GM19238 (cell line): ENCODE results near the gene CEBPA.

Source experiments
- DNase-seq: peaks from one replicate; pipeline ENCODE4 v3.0.0; 2011; ENCODE audit warnings: low spot score; ENCODE audit not compliant: insufficient read length

CEBPA gene

DNA sequence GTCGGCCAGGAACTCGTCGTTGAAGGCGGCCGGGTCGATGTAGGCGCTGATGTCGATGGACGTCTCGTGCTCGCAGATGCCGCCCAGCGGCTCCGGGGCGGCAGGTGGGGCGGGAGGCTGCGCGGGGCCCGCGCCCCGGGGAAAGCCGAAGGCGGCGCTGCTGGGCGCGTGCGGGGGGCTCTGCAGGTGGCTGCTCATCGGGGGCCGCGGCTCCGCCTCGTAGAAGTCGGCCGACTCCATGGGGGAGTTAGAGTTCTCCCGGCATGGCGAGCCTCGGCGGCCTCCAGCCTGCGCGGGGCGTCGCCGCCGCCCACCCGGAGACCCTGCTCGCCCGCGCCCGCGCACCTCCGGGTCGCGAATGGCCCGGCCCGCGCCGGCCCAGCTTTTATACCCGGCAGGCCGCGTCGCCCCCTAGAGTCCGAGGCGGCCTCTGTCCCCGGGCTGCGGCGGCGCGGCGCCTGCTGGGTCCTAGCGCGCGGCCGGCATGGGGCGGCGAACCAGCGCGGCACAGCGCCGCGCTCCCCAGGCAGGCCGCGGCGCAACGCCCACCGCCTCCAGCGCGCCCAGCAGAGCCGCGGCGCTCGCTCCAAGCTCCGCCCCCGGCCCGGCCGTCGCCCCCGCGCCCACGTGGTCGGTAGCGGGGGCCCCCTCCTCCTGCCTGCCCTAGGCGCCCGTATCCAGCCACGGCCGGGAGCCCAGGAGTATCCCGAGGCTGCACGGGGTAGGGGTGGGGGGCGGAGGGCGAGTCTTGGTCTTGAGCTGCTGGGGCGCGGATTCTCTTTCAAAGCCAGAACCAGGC lies at the start of gene CEBPA:
Gene CEBPA (minus strand): TSS at position 360 of the 799 bp plus-strand sequence. CDS start 120 bp downstream, at position 240.
- DNase-seq = peak; percentile 81

- DNase-seq = no peak
Measured at GRCh38 chr19:33350538-33351309, 48.4 kb upstream of the CEBPA start.

GRCh38 chr19:33349319-33350289 lies 47.3 kb upstream of the CEBPA start:
- no peak for DNase-seq

DNA sequence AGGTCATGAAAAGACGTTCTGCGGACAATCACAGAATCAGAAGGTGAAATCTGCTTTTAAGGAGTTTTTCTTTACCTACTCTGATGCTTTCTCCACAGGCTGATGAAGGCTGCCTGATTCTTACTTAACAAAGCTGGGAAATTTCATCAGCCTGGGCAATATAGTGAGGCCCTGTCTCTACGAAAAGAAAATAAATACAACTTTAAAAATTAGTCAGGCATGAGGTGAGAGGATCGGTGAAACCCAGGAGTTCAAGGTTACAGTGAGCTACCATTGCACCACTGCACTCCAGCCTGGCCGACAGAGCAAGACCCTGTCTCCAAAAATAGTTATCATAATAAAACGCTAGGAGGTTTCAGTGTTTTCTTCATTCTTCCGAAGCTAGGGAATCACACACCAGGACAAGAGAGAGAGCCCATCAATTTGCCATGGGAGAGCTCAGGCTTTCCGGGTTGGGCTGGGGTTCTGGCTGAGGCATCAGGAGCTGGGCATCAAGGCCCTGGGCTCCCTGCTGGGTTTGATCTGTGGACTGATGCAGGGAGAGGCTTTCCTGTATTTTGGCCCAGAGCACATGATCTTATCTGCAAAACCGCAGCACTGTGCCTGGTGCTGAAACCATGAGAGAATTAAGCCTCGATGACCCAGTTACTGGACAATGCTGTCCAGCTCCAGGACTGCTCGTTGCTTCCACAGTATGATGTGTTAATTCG lies 46.1 kb upstream of the CEBPA start:
- no peak for DNase-seq

DNA sequence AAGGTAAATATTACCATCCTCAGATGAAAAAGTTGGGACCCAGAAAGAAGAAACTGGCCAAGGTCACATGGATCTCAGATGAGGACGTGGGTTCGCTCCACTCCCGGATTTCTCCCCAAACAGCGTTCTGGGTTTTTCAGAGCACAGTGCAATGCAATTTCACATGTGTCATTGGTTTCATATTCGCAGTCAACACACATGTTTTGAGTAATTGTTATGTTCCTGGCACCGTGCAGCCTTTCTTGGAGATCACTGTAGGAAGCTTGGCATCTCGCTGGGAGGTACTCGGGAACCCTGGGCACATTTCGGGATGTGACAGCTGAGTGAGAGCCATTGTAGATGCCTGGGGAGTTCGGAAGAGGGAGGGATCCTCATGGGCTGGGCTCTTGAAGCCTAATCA lies 45.0 kb upstream of the CEBPA start:
- DNase-seq = no peak

DNA sequence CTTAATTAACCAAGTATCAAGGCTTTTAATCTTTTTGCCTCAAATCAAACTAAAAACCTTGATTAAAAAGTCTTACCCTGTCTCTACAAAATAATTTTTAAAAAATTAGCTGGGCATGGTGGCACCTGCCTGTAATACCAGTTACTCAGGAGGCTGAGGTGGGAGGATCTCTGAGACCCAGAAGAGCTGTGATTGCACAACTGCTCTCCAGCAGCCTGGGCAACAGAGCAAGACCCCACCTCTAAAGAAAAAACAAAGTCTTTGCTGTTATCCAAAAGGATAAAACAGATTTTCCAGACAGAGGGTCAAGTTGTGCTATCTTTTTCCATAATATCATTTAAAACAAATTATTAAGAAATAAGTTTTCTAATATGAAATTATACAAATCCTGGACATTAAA lies 44.3 kb upstream of the CEBPA start:
- DNase-seq = no peak

DNA sequence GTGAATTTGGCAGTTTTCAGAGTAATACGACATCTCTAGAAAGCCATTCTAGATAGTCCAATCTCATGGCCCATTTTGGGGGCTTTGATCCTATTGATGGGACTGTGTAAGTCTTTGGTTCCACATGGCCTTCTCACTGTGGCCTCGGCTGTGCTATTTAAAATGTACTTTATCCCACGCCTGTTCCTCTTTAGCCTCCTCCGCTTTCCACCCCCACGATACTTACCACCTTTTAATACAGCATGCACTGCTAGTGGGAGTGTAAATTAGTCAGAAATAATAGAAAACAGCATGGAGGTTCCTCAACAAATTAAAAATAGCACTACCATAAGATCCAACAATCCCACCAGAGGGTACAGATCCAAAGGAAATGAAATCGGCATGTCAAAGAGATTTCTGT lies 42.8 kb upstream of the CEBPA start:
- no peak for DNase-seq

GRCh38 chr19:33344573-33344925 lies 42.2 kb upstream of the CEBPA start:
- DNase-seq = no peak

DNA sequence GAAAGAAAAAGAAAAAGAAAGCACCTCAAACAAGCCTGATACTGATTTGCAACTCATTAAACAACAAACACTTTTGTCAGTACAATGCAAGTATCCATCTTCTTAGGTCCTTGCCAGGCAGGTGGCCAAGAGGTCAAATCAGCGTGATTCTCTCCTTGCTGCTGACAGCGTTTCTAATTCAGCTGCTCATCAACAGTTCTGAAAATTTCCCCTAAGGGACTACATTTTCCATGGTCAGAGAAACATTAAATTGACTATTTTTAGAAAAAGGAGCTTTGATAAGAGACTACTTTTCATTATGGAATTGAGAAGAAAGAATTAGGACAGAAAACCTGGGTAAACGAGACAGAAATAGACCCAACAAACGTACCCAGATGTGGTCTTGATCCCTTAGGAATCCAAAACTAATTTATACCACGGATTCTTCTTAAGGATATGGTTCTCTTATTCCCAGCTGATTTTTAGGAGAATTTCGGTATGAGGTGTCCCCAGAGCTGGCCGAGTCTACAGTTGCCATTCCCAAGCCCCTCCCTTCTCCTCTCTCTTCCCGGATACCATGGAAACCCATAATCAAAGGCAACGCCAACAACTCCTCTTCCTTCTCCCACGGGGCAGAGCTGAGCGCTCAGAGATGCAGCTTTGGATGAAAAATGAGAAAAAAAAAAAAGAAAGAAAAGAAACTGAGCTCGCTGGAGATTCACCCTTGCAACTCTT lies 41.7 kb upstream of the CEBPA start:
- DNase-seq = no peak

DNA sequence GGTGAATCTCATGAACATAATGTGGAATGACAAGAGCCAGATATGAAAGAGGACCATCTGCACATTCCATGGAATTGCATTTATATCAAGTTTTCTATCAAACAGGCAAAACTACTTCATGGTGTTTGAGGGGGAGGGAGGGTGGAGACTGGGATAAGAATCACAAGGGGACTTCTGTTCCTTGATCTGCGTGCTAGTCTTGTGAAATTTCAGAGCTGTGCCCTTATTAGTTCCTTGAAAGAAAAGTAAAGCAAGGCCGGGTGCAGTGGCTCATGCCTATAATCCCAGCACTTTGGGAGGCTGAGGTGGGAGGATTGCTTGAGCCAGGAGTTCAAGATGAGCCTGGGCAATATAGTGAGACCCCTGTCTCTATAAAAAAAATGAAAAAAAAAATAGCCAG lies 41.0 kb upstream of the CEBPA start:
- no peak for DNase-seq

DNA sequence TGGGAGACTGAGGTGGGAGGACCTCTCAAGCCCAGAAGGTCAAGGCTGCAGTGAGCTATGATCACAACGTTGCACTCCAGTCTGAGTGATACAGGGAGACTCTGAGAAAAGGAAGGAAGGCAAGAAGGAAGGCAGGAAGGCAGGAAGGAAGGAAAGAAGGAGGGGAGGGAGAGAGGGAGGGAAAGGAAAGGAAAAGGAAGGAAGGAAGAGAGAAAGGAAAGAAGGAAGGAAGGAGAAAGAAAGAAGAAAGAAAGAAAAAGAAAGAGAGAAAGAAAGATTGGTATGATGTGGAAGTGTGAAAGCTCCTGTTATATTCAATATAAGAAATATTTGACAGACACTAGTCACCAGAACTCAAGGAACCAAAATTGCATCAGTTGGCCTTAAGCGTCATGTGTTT lies 38.7 kb upstream of the CEBPA start:
- DNase-seq = no peak

- DNase-seq = no peak
Measured at GRCh38 chr19:33339016-33339984, 37.0 kb upstream of the CEBPA start.

DNA sequence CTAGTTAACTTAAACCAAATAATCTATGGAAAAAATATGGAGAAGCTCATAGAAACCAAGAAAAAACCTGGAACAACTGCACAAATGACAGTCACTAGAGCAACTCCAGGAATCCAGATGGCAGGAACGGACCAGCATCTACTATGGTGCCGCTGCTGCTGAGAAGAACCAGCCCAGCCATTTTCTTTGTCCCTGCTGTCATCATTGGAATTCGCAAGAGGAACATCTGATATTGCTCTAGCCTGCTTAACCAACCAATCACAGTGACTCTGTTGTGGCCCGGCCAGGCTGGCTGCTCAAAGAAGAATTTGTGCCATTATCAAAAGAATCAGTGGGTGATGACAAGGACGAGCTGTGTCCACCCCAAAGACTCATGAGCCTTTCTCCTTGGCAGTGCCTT lies 33.1 kb upstream of the CEBPA start:
- no peak for DNase-seq

GRCh38 chr19:33334271-33334670 lies 31.9 kb upstream of the CEBPA start:
- DNase-seq = no peak

DNA sequence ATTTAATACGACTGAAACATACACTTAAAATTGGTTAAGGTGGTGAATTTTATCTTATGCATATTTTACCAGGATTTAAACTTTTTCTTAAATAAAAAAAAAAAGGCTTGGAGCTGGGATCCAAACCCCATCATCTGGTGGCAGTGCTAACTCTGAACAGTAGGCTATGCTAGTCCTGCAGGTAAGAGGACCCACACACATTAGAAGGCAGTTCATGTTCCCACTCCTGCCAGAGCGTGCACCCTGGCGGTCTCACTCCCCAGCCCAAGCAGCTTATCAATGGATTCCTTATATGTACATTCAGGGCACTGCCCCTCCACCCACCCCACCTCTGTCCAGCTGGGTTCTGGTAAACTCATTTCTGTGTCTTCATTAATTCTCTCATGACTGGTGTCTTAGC lies 31.3 kb upstream of the CEBPA start:
- no peak for DNase-seq

DNA sequence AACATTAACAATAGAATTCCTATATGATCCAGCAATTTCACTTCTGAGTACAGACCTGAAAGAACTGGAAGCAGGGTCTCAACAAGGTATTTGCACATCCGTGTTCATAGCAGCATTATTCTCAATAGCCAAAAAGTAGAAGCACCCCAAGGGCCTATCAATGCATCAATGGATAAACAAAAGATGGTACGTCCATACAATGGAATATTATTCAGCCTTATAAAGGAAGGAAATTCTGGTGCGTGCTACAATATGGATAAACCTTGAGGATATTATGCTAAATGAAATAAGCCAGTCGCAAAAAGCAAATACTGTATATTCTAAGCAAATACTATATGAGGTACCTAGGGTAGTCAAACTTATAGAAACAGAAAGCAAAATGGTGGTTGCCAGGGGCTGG lies 30.8 kb upstream of the CEBPA start:
- no peak for DNase-seq

GRCh38 chr19:33332248-33332647 lies 29.9 kb upstream of the CEBPA start:
- DNase-seq = no peak

- DNase-seq = no peak
Measured at GRCh38 chr19:33329736-33330135, 27.4 kb upstream of the CEBPA start.

DNA sequence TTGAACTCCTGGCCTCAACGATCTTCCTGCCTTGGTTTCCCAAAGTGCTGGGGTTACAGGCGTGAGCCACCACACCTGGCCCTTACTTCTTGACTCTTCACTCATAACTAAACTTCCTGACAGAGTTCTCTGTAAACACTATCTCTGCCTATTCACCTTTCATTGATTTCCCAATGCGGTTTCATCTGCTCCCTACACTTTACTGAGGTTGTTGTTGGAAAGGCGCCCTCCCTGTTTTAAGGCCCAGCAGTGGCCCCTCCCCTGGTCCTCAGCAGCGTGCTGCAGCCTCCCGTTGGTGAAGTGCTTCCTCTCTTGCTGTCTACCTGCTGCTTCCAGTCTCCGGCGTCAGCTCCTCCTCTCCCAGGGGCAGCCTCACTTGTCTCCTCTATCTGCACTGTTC lies 26.7 kb upstream of the CEBPA start:
- DNase-seq = no peak
